ENCODE results near the gene HPSE2.
A peak's percentile ranks its signal among the peaks of the same experiment; 100 is the strongest.

Gene HPSE2

DNA sequence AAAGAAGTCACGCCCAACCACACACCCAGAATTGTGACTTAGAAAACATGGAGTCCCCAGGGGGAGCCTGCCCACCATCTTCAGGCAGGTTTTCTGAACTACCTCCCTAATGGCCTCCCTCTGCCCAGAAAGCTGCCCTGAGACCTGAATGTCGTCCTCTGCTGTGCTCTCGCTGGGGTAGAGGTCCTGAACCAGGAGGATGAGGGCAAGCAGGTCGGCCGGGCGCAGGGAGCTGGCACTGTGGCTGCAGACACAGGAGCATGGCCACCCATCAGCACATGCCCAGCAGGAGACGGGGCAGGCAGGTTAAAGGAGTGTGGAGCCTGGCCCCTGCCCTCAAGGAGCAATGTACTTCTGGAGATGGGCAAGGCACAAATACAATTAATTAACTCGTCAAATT lies 805.2 kb downstream of the HPSE2 start:
- TF ChIP-seq YY1 (IDR thresholded peaks at IDR 0.05; ENCODE audit: insufficient read depth, insufficient read length), result no peak
- TF ChIP-seq SUZ12 (IDR thresholded peaks at IDR 0.05; ENCODE audit: extremely low read depth, insufficient read depth, insufficient read length), result no peak
- TF ChIP-seq ZNF274 (IDR thresholded peaks at IDR 0.05; ENCODE audit: low read depth, low read length), result no peak
- Histone ChIP-seq H3K4me3 (ENCODE audit: insufficient read length, low read depth) (no peak overlapping the region), H3K36me3 (ENCODE audit: insufficient read depth, insufficient read length, low read length) (peaks cover 50% of the 10 kb centered on the region), H3K27me3 (ENCODE audit: insufficient read depth, insufficient read length) (no peaks in the 10 kb centered on the region), H3K9me3 (ENCODE audit: insufficient read depth, low read length) (peaks cover 11% of the 10 kb centered on the region; the same call in 1 of the 2 replicates), H3K4me1 (ENCODE audit: insufficient read depth, insufficient read length) (no peaks in the 10 kb centered on the region), H3K9ac (ENCODE audit: insufficient read length, low read depth) (no peak overlapping the region)
- DNase-seq (ENCODE audit: low read depth, low spot score), result no peak

DNA sequence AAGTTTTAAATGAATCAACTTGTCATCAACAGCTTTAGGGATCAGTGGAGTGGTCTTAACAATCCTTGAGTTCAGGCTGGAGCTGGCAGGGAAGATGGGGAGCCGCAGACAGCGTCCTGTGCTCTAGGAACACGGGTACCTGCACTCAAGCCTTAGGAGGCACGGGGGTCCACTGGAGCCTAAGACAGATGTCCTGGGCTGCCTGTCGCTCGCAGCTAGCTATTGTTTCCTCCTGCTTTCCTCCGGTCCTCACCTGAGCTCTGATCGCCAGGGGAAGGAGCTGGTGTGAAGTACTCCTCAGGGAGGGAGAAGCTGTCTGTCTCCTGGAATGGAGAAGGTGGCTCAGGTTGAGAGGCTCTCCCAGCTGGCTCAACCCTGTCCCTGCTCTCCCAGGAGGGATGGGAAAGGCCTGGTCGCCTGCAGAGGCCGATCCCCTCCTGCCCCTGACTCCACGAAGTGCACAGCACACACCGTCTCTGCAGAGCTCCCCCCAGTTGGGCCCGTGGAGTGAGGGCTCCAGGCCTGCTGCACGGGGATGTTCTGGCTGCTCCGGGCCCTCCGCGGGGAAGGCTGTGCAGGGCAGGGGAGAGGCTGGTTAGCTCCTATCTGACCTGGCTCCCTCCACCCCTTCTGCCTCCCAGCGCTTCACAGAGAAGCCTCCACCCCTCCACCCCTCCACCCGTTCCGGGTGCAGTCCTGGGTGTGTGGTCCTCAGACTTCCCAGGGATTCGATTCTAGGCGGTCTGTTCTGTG lies 806.2 kb downstream of the HPSE2 start:
- no peak overlapping the region for H3K9ac ChIP-seq (ENCODE audit: insufficient read length, low read depth)
- no peak for DNase-seq (ENCODE audit: low read depth, low spot score)
- no peaks in the 10 kb centered on the region for H3K4me1 ChIP-seq (ENCODE audit: insufficient read depth, insufficient read length)
- peaks cover 42% of the 10 kb centered on the region for H3K36me3 ChIP-seq (ENCODE audit: insufficient read depth, insufficient read length, low read length)
- no peak overlapping the region for H3K4me3 ChIP-seq (ENCODE audit: insufficient read length, low read depth)
- no peak for TF ChIP-seq YY1 (IDR thresholded peaks at IDR 0.05; ENCODE audit: insufficient read depth, insufficient read length)
- TF ChIP-seq ZNF274 (IDR thresholded peaks at IDR 0.05; ENCODE audit: low read depth, low read length), result no peak
- TF ChIP-seq SUZ12 (IDR thresholded peaks at IDR 0.05; ENCODE audit: extremely low read depth, insufficient read depth, insufficient read length), result no peak
- H3K27me3 ChIP-seq (ENCODE audit: insufficient read depth, insufficient read length), result no peaks in the 10 kb centered on the region
- H3K9me3 ChIP-seq (ENCODE audit: insufficient read depth, low read length), result peaks cover 11% of the 10 kb centered on the region; the same call in 1 of the 2 replicates

DNA sequence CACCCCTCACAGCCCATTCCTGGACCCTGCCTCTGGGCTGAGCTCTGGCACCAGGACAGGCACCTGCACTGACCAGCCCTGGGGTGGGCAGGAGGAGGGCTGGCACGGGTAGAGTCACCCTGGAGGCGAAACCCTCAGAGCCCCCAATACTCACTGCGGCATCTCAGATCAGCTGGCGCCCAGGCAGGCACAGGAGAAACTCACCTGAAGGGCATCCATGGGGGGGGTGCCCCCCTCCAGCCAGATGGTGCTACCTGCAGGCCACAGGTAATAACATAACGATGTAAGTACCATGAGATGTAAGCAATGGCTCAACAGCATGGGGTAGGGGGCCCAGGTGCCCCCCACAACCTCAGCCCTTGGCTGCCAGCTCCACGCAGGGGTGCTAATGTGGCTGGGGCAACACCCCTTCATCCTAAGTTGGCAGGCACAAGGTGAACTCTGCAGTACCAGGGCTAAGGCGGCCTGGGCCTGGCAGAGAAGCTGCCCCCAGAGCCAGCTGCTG lies 808.6 kb downstream of the HPSE2 start:
- H3K4me1 ChIP-seq (ENCODE audit: insufficient read depth, insufficient read length), result no peaks in the 10 kb centered on the region
- no peak for DNase-seq (ENCODE audit: low read depth, low spot score)
- peaks cover 42% of the 10 kb centered on the region for H3K36me3 ChIP-seq (ENCODE audit: insufficient read depth, insufficient read length, low read length)
- no peaks in the 10 kb centered on the region for H3K27me3 ChIP-seq (ENCODE audit: insufficient read depth, insufficient read length)
- H3K4me3 ChIP-seq (ENCODE audit: insufficient read length, low read depth), result no peak overlapping the region
- H3K9ac ChIP-seq (ENCODE audit: insufficient read length, low read depth), result no peak overlapping the region
- peaks cover 2% of the 10 kb centered on the region; the same call in 1 of the 2 replicates for H3K9me3 ChIP-seq (ENCODE audit: insufficient read depth, low read length)
- TF ChIP-seq SUZ12 (IDR thresholded peaks at IDR 0.05; ENCODE audit: extremely low read depth, insufficient read depth, insufficient read length) (no peak), ZNF274 (IDR thresholded peaks at IDR 0.05; ENCODE audit: low read depth, low read length) (no peak), YY1 (IDR thresholded peaks at IDR 0.05; ENCODE audit: insufficient read depth, insufficient read length) (no peak)

DNA sequence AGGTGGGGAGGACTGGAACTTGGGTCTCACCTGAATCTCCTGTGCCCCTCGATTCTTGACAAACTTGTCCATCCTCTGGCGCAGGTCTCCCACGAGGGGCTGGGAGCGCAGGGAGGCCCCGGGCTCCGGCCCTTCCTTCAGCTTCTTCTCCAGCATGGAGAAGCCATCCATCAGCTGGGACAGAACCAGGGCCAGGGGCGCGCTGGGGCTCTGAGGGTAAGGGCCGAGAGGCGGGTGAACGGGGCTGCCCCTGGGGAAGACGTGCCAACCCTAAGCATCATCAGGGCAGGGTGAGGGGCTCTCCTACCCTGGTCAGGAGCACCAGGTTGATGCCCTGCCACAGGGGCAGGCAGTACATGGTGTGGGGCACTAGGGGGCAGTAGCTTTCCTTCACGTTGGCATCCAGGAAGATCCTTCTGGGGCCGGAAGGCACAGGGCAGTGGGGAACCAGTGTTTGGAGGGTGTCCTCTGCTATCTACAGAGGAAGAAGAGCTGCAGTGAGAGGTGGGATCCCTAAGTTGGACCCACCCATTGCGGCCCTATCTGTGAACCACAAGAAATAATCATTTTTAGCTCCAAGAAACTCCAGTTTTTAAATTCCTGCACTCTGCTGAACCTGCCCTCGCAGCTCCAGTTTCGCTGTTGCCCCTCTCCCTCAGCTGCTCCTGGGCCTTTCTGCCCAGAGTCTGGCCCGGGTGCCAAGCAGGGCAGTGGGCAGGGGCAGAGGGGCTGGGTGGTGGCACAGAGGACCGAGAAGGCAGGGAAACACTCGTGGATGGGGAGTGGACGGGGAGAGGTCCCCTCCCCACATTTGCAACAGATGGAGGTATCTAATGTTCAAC lies 809.9 kb downstream of the HPSE2 start:
- peak; percentile 36 for DNase-seq (ENCODE audit: low read depth, low spot score)
- Histone ChIP-seq H3K27me3 (ENCODE audit: insufficient read depth, insufficient read length) (no peaks in the 10 kb centered on the region), H3K4me3 (ENCODE audit: insufficient read length, low read depth) (no peak overlapping the region), H3K36me3 (ENCODE audit: insufficient read depth, insufficient read length, low read length) (peaks cover 31% of the 10 kb centered on the region), H3K9ac (ENCODE audit: insufficient read length, low read depth) (no peak overlapping the region), H3K4me1 (ENCODE audit: insufficient read depth, insufficient read length) (no peaks in the 10 kb centered on the region), H3K9me3 (ENCODE audit: insufficient read depth, low read length) (no peaks in the 10 kb centered on the region)
- TF ChIP-seq SUZ12 (IDR thresholded peaks at IDR 0.05; ENCODE audit: extremely low read depth, insufficient read depth, insufficient read length) (no peak), YY1 (IDR thresholded peaks at IDR 0.05; ENCODE audit: insufficient read depth, insufficient read length) (no peak), ZNF274 (IDR thresholded peaks at IDR 0.05; ENCODE audit: low read depth, low read length) (no peak)

DNA sequence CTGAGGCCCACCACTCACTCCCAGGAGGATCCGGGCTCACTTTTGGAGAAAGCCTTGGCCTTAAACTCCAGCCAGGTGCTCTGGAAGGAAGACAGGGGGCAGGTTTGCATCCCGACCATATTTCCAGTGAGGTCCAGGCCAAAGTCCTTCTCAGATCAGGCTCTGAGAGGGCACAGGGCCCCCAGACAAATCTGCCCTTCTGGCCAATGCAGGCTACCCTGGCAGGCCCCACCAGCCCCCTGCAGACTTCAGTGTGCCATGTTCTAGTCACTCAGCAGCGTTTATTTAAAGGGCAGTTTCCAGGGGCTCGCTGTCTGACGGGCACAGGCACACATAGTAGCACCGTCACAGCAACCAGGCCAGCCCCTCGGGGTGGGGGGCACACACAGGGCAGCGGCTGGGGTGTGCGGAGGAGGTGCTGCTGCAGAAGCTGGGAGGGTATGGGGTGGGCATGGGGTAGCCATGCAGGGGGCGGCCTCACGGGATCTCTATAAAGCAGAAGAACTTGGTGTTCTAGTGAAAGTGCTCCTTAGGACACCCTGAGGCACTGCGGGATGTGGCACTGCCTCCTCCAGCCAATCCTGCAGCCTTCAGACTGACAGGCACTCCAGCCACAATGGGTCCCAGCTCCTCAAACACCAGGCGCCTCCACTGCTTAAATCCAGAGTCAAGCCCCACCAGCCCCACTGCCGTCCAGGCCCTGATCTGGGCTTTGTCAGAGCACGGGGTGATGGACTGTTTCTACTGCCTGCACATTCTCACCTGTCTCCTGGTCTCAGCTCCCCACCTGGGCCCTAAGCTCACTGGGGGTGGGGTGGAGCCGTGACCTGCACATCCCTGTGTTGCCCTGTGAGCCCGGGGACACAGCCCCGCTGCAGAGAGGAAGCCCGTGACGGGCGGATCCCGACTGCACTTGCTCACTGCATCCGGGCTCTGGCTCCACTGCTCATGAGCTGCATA lies 811.1 kb downstream of the HPSE2 start:
- no peak for DNase-seq (ENCODE audit: low read depth, low spot score)
- no peak overlapping the region for H3K9ac ChIP-seq (ENCODE audit: insufficient read length, low read depth)
- H3K27me3 ChIP-seq (ENCODE audit: insufficient read depth, insufficient read length), result no peaks in the 10 kb centered on the region
- peaks cover 2% of the 10 kb centered on the region for H3K4me1 ChIP-seq (ENCODE audit: insufficient read depth, insufficient read length)
- no peak overlapping the region for H3K4me3 ChIP-seq (ENCODE audit: insufficient read length, low read depth)
- peaks cover 25% of the 10 kb centered on the region for H3K36me3 ChIP-seq (ENCODE audit: insufficient read depth, insufficient read length, low read length)
- H3K9me3 ChIP-seq (ENCODE audit: insufficient read depth, low read length), result no peaks in the 10 kb centered on the region
- TF ChIP-seq SUZ12 (IDR thresholded peaks at IDR 0.05; ENCODE audit: extremely low read depth, insufficient read depth, insufficient read length), result no peak
- TF ChIP-seq YY1 (IDR thresholded peaks at IDR 0.05; ENCODE audit: insufficient read depth, insufficient read length), result no peak
- no peak for TF ChIP-seq ZNF274 (IDR thresholded peaks at IDR 0.05; ENCODE audit: low read depth, low read length)

DNA sequence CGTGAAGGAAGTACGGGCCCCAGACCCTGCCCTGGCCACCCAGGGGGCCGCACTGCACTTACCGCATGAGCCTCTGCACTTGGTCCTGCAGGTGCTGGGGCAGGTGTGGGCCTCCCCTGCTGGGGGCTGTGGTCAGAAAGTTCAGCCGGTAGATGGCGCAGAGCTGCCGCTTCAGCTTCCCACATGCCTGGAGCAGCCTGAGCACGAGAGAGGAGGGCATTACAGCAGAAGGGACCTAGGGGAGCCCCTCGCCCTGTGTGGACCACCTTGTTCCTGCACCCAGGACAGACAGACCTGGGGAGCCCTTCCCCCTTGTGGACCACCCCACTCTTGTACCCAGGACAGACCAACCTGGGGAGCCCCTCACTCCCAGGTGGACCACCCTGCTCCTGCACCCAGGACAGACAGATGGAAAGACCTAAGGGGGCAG lies 811.9 kb downstream of the HPSE2 start:
- Histone ChIP-seq H3K27me3 (ENCODE audit: insufficient read depth, insufficient read length) (no peaks in the 10 kb centered on the region), H3K4me1 (ENCODE audit: insufficient read depth, insufficient read length) (peaks cover 3% of the 10 kb centered on the region), H3K36me3 (ENCODE audit: insufficient read depth, insufficient read length, low read length) (peaks cover 29% of the 10 kb centered on the region), H3K9me3 (ENCODE audit: insufficient read depth, low read length) (no peaks in the 10 kb centered on the region), H3K9ac (ENCODE audit: insufficient read length, low read depth) (no peak overlapping the region), H3K4me3 (ENCODE audit: insufficient read length, low read depth) (no peak overlapping the region)
- no peak for DNase-seq (ENCODE audit: low read depth, low spot score)
- TF ChIP-seq YY1 (IDR thresholded peaks at IDR 0.05; ENCODE audit: insufficient read depth, insufficient read length) (no peak), ZNF274 (IDR thresholded peaks at IDR 0.05; ENCODE audit: low read depth, low read length) (no peak)

Measured in NT2/D1 (cell line).